Activated CD4-positive, alpha-beta T cell treated with anti-CD3 and anti-CD28 coated beads, Interleukin-2, amount 50 U/mL, for 24 hours (primary cell): ENCODE results near the gene ENTPD5.

Source experiments
- DNase-seq, 2 donors: peaks; one replicate each; pipeline ENCODE4 v3.0.0-alpha.2; 2020; ENCODE audit warnings: low read depth in 1 of 2, low spot score in 1 of 2

ENTPD5 gene

GRCh38 chr14:74018586-74019407 is at the start of gene ENTPD5, which contains the start of gene BBOF1:
Gene ENTPD5 (minus strand): TSS chr14:74019288. CDS start chr14:73988102, 31,186 bp downstream.
Gene BBOF1 (plus strand): TSS chr14:74019349. CDS start chr14:74019479, 130 bp downstream.
- DNase-seq, result peak; percentile 59 to 70

GRCh38 chr14:74065746-74066575 is 46.9 kb upstream of the ENTPD5 start:
- DNase-seq, result no peak

- DNase-seq, result no peak
Observed at GRCh38 chr14:74064883-74065282, 45.8 kb upstream of the ENTPD5 start.

GRCh38 chr14:74064426-74064825 is 45.3 kb upstream of the ENTPD5 start:
- DNase-seq, result no peak

GRCh38 chr14:74062809-74063150 is 43.7 kb upstream of the ENTPD5 start:
- no peak for DNase-seq

GRCh38 chr14:74049876-74050495 is 30.9 kb upstream of the ENTPD5 start:
- no peak for DNase-seq

GRCh38 chr14:74048281-74048680 is 29.2 kb upstream of the ENTPD5 start:
- no peak for DNase-seq

- no peak for DNase-seq
Observed at GRCh38 chr14:74045522-74045921, 26.4 kb upstream of the ENTPD5 start.

- DNase-seq, result no peak
Observed at GRCh38 chr14:74042296-74042695, 23.2 kb upstream of the ENTPD5 start.

GRCh38 chr14:74038020-74038859 is 19.2 kb upstream of the ENTPD5 start:
- DNase-seq, result peak in 1 of 2 donors; percentile 20

GRCh38 chr14:74035556-74035955 is 16.5 kb upstream of the ENTPD5 start:
- no peak for DNase-seq

- no peak for DNase-seq
Observed at GRCh38 chr14:74034572-74034971, 15.5 kb upstream of the ENTPD5 start.

- DNase-seq, result no peak
Observed at GRCh38 chr14:74029136-74029535, 10.0 kb upstream of the ENTPD5 start.

- no peak for DNase-seq
Observed at GRCh38 chr14:74022346-74022745, 3.3 kb upstream of the ENTPD5 start.

GRCh38 chr14:74019408-74020137 is 485 bp upstream of the ENTPD5 start:
- no peak for DNase-seq

- no peak for DNase-seq
Observed at GRCh38 chr14:74018174-74018585, 908 bp downstream of the ENTPD5 start.

GRCh38 chr14:74015963-74016362 is 3.1 kb downstream of the ENTPD5 start:
- DNase-seq, result no peak

- no peak for DNase-seq
Observed at GRCh38 chr14:74015176-74015575, 3.9 kb downstream of the ENTPD5 start.

GRCh38 chr14:74014299-74014698 is 4.8 kb downstream of the ENTPD5 start:
- no peak for DNase-seq

GRCh38 chr14:74008843-74009499 is 10.1 kb downstream of the ENTPD5 start:
- DNase-seq, result no peak
